ENCODE results near the gene KCNK15. TPM values are rescaled to one million over a fixed set of nuclear protein-coding genes. Genes with fewer than 3 reads are reported as not detected.

The KCNK15 gene
- total RNA-seq, 1 experiment from 2014 or later = 0.33 TPM

- Mint-ChIP-seq H3K4me3 (no peak overlapping the region), H3K4me1 (peaks cover 16 to 30% of the 10 kb centered on the region in 2 experiments), H3K9me3 (no peaks in the 10 kb centered on the region), H3K36me3 (ENCODE audit: insufficient read depth in 1 of 3, low read depth in 3 of 3) (no peaks in the 10 kb centered on the region; a peak in 1 of 7 replicates), H3K27ac (peak overlapping the region in 1 of 3 experiments; percentile 52; a peak in 2 of 7 replicates), H3K27me3 (ENCODE audit: low read depth) (peaks cover 5% of the 10 kb centered on the region)
- Histone ChIP-seq H3K4me1 (ENCODE audit: insufficient read depth, low read length) (peaks cover 6% of the 10 kb centered on the region; the same call in 1 of the 2 replicates), H3K9ac (ENCODE audit: extremely low read depth, insufficient read length, low read length) (no peak overlapping the region), H2BK5ac (ENCODE audit: insufficient read length, low read length) (no peak overlapping the region), H3K79me2 (ENCODE audit: insufficient read depth, low read length) (no peaks in the 10 kb centered on the region), H2BK120ac (ENCODE audit: low read depth, low read length, poor library complexity, severe bottlenecking) (no peak overlapping the region), H3T11ph (ENCODE audit: low read length) (no peak overlapping the region), H3K14ac (ENCODE audit: insufficient read depth, low read length) (no peak overlapping the region), H4K91ac (ENCODE audit: insufficient read length, low read depth, low read length) (no peak overlapping the region), H3K4me2 (ENCODE audit: insufficient read depth, insufficient read length, low read length) (no peak overlapping the region), H3K18ac (ENCODE audit: insufficient read length, low read depth, low read length) (no peak overlapping the region), H3K4ac (ENCODE audit: low read depth, low read length) (no peak overlapping the region), H3K56ac (ENCODE audit: insufficient read length, low read depth, low read length) (no peak overlapping the region), H3K9me3 (ENCODE audit: control insufficient read depth, low read depth, low read length) (no peaks in the 10 kb centered on the region), H3K79me1 (ENCODE audit: insufficient read depth, low read depth, low read length, poor library complexity, severe bottlenecking) (no peaks in the 10 kb centered on the region), H2AK5ac (ENCODE audit: insufficient read length, low read length) (no peak overlapping the region), H2BK12ac (ENCODE audit: insufficient read length, low read depth, low read length) (no peak overlapping the region), H4K20me1 (ENCODE audit: control insufficient read depth, insufficient read depth, insufficient read length) (no peaks in the 10 kb centered on the region), H3K23me2 (ENCODE audit: insufficient read length, low read depth, low read length, poor library complexity, severe bottlenecking) (no peaks in the 10 kb centered on the region), H4K5ac (ENCODE audit: insufficient read length, low read depth, low read length) (no peak overlapping the region), H2AFZ (ENCODE audit: low read length) (no peak overlapping the region), H4K8ac (replicated peaks; ENCODE audit: insufficient read length, low read depth, low read length) (no peak overlapping the region), H3K23ac (ENCODE audit: insufficient read length, low read depth, low read length) (no peak overlapping the region), H2BK20ac (ENCODE audit: low read depth, low read length, poor library complexity, severe bottlenecking) (no peak overlapping the region), H2BK15ac (ENCODE audit: low read depth, low read length) (no peak overlapping the region), H3K27me3 (ENCODE audit: insufficient read depth, low read length) (no peaks in the 10 kb centered on the region), H3K27ac (ENCODE audit: insufficient read length, low read depth, low read length) (no peak overlapping the region)
- no peak for TF ChIP-seq CTCF (conservative IDR thresholded peaks at IDR 0.05)
- whole genome bisulfite sequencing (ENCODE audit: extremely low coverage, insufficient read length, low lambda C conversion rate) = no CpG with 5 or more reads among the region's 12 CpGs
- DNase-seq = no peak
Measured at GRCh38 chr20:44703183-44703925, 42.3 kb upstream of the KCNK15 start.
